ENCODE data around the gene ATP2A2. TPM values are rescaled to one million over a fixed set of nuclear protein-coding genes. Genes with fewer than 3 reads are reported as not detected.

Gene ATP2A2
- total and polyA plus RNA-seq, 2 of the 8 experiments (the other 6 are each of a cell fraction or from before 2014, with no cell fraction given), result 86.1 to 271 TPM

- TF ChIP-seq CBX8 (IDR thresholded peaks at IDR 0.05; ENCODE audit: borderline replicate concordance, low read depth, low read length) (no peak), TBP (IDR thresholded peaks at IDR 0.05; ENCODE audit: low read depth, low read length) (no peak), ATF2 (IDR thresholded peaks at IDR 0.05; ENCODE audit: low read length) (no peak), CTBP2 (IDR thresholded peaks at IDR 0.05; ENCODE audit: borderline replicate concordance, insufficient read depth, insufficient read length, low read length) (no peak), TAF1 (IDR thresholded peaks at IDR 0.05; ENCODE audit: low read depth, low read length) (no peak), ASH2L (IDR thresholded peaks at IDR 0.05; ENCODE audit: low read length) (no peak), MAX (IDR thresholded peaks at IDR 0.05) (no peak), ATF3 (IDR thresholded peaks at IDR 0.05; ENCODE audit: insufficient read depth, low read depth, low read length) (no peak)
These were observed 24.1 kb upstream of the ATP2A2 start (continued) for GRCh38 chr12:110256780-110257431.
